HepG2 (cell line): ENCODE measurements around the gene NF2. TPM values are rescaled to one million over a fixed set of nuclear protein-coding genes. Genes with fewer than 3 reads are reported as not detected.

Experiments
- AHR ChIP-seq: IDR thresholded peaks from 2 replicates; pipeline ENCODE4 v1.6.1; 2018; ENCODE audit warnings: missing genetic modification reagents, missing compliant biosample characterization
- AKAP8 ChIP-seq: sonication (generic); formaldehyde crosslinking; IDR thresholded peaks from 2 replicates; pipeline ENCODE4 v1.5.1; 2020; ENCODE audit warnings: mild to moderate bottlenecking, missing genetic modification reagents
- HIC2 ChIP-seq: sonication (generic); formaldehyde crosslinking; IDR thresholded peaks from 2 replicates; pipeline ENCODE4 v1.9.0; 2022; ENCODE audit warnings: low read depth, missing genetic modification reagents
- HOXA9 ChIP-seq: sonication (generic); formaldehyde crosslinking; IDR thresholded peaks from 2 replicates; pipeline ENCODE4 v1.8.1; 2022; ENCODE audit warnings: missing genetic modification reagents, mild to moderate bottlenecking, moderate library complexity, borderline replicate concordance
- ISL2 ChIP-seq: sonication (generic); formaldehyde crosslinking; IDR thresholded peaks from 2 replicates; pipeline ENCODE4 v1.5.0; 2020; ENCODE audit warnings: missing genetic modification reagents
- JUN ChIP-seq: sonication (generic); formaldehyde crosslinking; IDR thresholded peaks from 2 replicates; pipeline ENCODE4 v1.4.0; 2020; ENCODE audit warnings: mild to moderate bottlenecking, missing genetic modification reagents
- KLF11 ChIP-seq: IDR thresholded peaks from 2 replicates; pipeline ENCODE4 v1.6.1; 2016; ENCODE audit warnings: missing compliant biosample characterization
- MYNN ChIP-seq: sonication (generic); formaldehyde crosslinking; IDR thresholded peaks from 2 replicates; pipeline ENCODE4 v1.4.0; 2020; ENCODE audit warnings: mild to moderate bottlenecking, low read depth, missing genetic modification reagents
- NFRKB ChIP-seq: fragments of 450-650 bp; IDR thresholded peaks from 2 replicates; pipeline ENCODE4 v1.6.1; 2017
- POLR2AphosphoS5 ChIP-seq: IDR thresholded peaks from 2 replicates; pipeline ENCODE4 v1.6.1; 2012; ENCODE audit warnings: low read depth, low read length
- RCOR2 ChIP-seq: IDR thresholded peaks from 2 replicates; pipeline ENCODE4 v1.6.1; 2016; ENCODE audit warnings: missing biosample characterization, missing genetic modification reagents
- SIN3A ChIP-seq: IDR thresholded peaks from 2 replicates; pipeline ENCODE4 v1.6.1; 2011; ENCODE audit warnings: low read depth, mild to moderate bottlenecking, control low read depth, low read length, borderline replicate concordance
- SMC3 ChIP-seq: IDR thresholded peaks from 2 replicates; pipeline ENCODE4 v1.6.1; 2011; ENCODE audit warnings: low read length, improper control_type of control experiment
- THAP7 ChIP-seq: sonication (generic); formaldehyde crosslinking; IDR thresholded peaks from 2 replicates; pipeline ENCODE4 v1.8.1; 2023; ENCODE audit warnings: mild to moderate bottlenecking, missing genetic modification reagents
- ZBTB37 ChIP-seq: sonication (generic); formaldehyde crosslinking; IDR thresholded peaks from 2 replicates; pipeline ENCODE4 v1.4.0; 2020; ENCODE audit warnings: mild to moderate bottlenecking, missing genetic modification reagents
- ZBTB4 ChIP-seq: sonication (generic); formaldehyde crosslinking; IDR thresholded peaks from 2 replicates; pipeline ENCODE4 v1.4.0; 2020; ENCODE audit warnings: missing genetic modification reagents, mild to moderate bottlenecking, borderline replicate concordance
- ZC3H4 ChIP-seq: sonication (generic); formaldehyde crosslinking; IDR thresholded peaks from 2 replicates; pipeline ENCODE4 v1.4.0; 2020; ENCODE audit warnings: missing genetic modification reagents, borderline replicate concordance
- ZNF274 ChIP-seq: sonication (generic); formaldehyde crosslinking; IDR thresholded peaks from 2 replicates; pipeline ENCODE4 v1.5.1; 2020; ENCODE audit warnings: mild to moderate bottlenecking, missing genetic modification reagents
- ZNF747 ChIP-seq: sonication (generic); formaldehyde crosslinking; IDR thresholded peaks from 2 replicates; pipeline ENCODE4 v1.8.1; 2023; ENCODE audit warnings: missing genetic modification reagents, mild to moderate bottlenecking, borderline replicate concordance
- ZNF841 ChIP-seq: sonication (generic); formaldehyde crosslinking; IDR thresholded peaks from 2 replicates; pipeline ENCODE4 v1.8.1; 2023; ENCODE audit warnings: missing genetic modification reagents, borderline replicate concordance
- ZSCAN5A ChIP-seq: sonication (generic); formaldehyde crosslinking; IDR thresholded peaks from 2 replicates; pipeline ENCODE4 v1.8.0; 2022; ENCODE audit warnings: mild to moderate bottlenecking, missing genetic modification reagents, borderline replicate concordance
- polyA plus RNA-seq, 8 experiments: library from polyadenylated mRNA; depleted of rRNA in 3 of 8; stranded (reverse) in 7 of 8; unstranded in 1 of 8; fragments of >200 nt; fragmentation: Illumina TruSeq in 4 of 8; extraction: Trizol in 4 of 8; gene quantifications; 2 replicates each; pipeline versions ENCODE4 v1.2.1 to v1.2.3, GENCODE V29; 2011 to 2016; ENCODE audit warnings: low read depth in 4 of 8, missing spikeins in 1 of 8, mixed read lengths in 1 of 8; ENCODE audit not compliant: insufficient read depth in 1 of 8
- total RNA-seq, 5 experiments: library from RNA; depleted of rRNA; stranded (reverse); fragments of >200 nt; fragmentation: Illumina TruSeq; extraction: Trizol; gene quantifications; 2 replicates each; pipeline ENCODE4 v1.2.3, GENCODE V29; 2016; ENCODE audit warnings: low read depth in 1 of 5

NF2 gene
- total and polyA plus RNA-seq, 2 of the 13 experiments (the other 11 are each of a cell fraction or from before 2014, with no cell fraction given) = 9.3 to 33.3 TPM

- TF ChIP-seq THAP7 (CRISPR knock-in tag) (peak; percentile 64; the same call in 1 of the 2 replicates), AHR (CRISPR knock-in tag) (peak; percentile 96), MYNN (peak; percentile 91; the same call in 1 of the 2 replicates), JUN (CRISPR knock-in tag) (no peak), ZNF841 (CRISPR knock-in tag) (peak; percentile 64; the same call in 1 of the 2 replicates), ZC3H4 (CRISPR knock-in tag) (no peak; the same call in 1 of the 2 replicates), NFRKB (no peak), HOXA9 (CRISPR knock-in tag) (peak; percentile 81; the same call in 1 of the 2 replicates), HIC2 (CRISPR knock-in tag) (no peak), SMC3 (no peak), ISL2 (CRISPR knock-in tag) (no peak), ZBTB37 (CRISPR knock-in tag) (no peak), ZNF274 (CRISPR knock-in tag) (peak; percentile 61; the same call in 1 of the 2 replicates), SIN3A (peak; percentile 94), ZBTB4 (CRISPR knock-in tag) (no peak), ZSCAN5A (peak; percentile 80; the same call in 1 of the 2 replicates), RCOR2 (CRISPR knock-in tag) (no peak), ZNF747 (CRISPR knock-in tag) (no peak), POLR2AphosphoS5 (no peak), KLF11 (CRISPR knock-in tag) (peak; percentile 98; the same call in 1 of the 2 replicates), AKAP8 (CRISPR knock-in tag) (no peak)
Measured at GRCh38 chr22:29716814-29717545, 113.5 kb downstream of the NF2 start (continued).
